Mesangial cell (primary cell): Measurements from ENCODE around the gene POLD1. TPM values are rescaled to one million over a fixed set of nuclear protein-coding genes. Genes with fewer than 3 reads are reported as not detected.

Experiments used
- total RNA-seq: library from RNA; depleted of rRNA; stranded (reverse); fragments of >200 nt; gene quantifications from 2 replicates; pipeline ENCODE4 v1.2.3, GENCODE V29; 2015

The POLD1 gene
- 31.4 and 100 TPM in 2 replicates for total RNA-seq

GRCh38 chr19:50383852-50384684, at the start of gene POLD1:
Gene POLD1 (plus strand): TSS chr19:50384347. CDS start chr19:50398852, 14,505 bp downstream.

GRCh38 chr19:50365434-50366306, 18.5 kb upstream of the POLD1 start, which contains the start of gene NAPSA:
Gene NAPSA (minus strand): TSS chr19:50365639. CDS start chr19:50365621, 18 bp downstream.

GRCh38 chr19:50376166-50377050, 7.7 kb upstream of the POLD1 start, which contains the start of gene NR1H2:
Gene NR1H2 (plus strand): TSS chr19:50376457. CDS start chr19:50377606, 1,149 bp downstream.

GRCh38 chr19:50418176-50419021, 34.3 kb downstream of the POLD1 start, which contains the start of gene SPIB:
Gene SPIB (plus strand): TSS chr19:50418938. CDS start chr19:50418963, 25 bp downstream.

GRCh38 chr19:50432221-50433028, 48.3 kb downstream of the POLD1 start, which contains the start of gene MYBPC2:
Gene MYBPC2 (plus strand): TSS chr19:50432892. CDS start chr19:50432954, 62 bp downstream.

Other genes starting within 250 kb of the POLD1 start
- gene IZUMO2, start 221.1 kb upstream of the POLD1 start, total RNA-seq, result not detected in 2 replicates
- 0.81 and 0.89 TPM in 2 replicates for gene MYH14, start 180.7 kb upstream of the POLD1 start, total RNA-seq
- gene KCNC3, start 55.0 kb upstream of the POLD1 start, total RNA-seq, result 0.16 and 2.3 TPM in 2 replicates
- 0.65 and 0.76 TPM in 2 replicates for gene NAPSA, start 18.7 kb upstream of the POLD1 start, total RNA-seq
- gene NR1H2, start 7.9 kb upstream of the POLD1 start, total RNA-seq, result 68.1 and 81.8 TPM in 2 replicates
- gene SPIB, start 34.6 kb downstream of the POLD1 start, total RNA-seq, result not detected in 2 replicates
- gene MYBPC2, start 48.5 kb downstream of the POLD1 start, total RNA-seq, result 2.2 TPM in 1 of 2 replicates, not detected in the other
- 154 and 267 TPM in 2 replicates for gene EMC10, start 92.2 kb downstream of the POLD1 start, total RNA-seq
- 0.98 and 7.4 TPM in 2 replicates for gene GARIN5A, start 92.5 kb downstream of the POLD1 start, total RNA-seq
- 33.9 and 43.4 TPM in 2 replicates for gene JOSD2, start 126.8 kb downstream of the POLD1 start, total RNA-seq
- gene ASPDH, start 129.6 kb downstream of the POLD1 start, total RNA-seq, result not detected in 2 replicates
- gene LRRC4B, start 184.1 kb downstream of the POLD1 start, total RNA-seq, result 0.25 and 0.33 TPM in 2 replicates